Astrocyte (in vitro differentiated cells and primary cell): ENCODE data around the gene PTPN9. TPM values are rescaled to one million over a fixed set of nuclear protein-coding genes. Genes with fewer than 3 reads are reported as not detected.
"Not testable (repeated sequence)": the region's sequence is repeated elsewhere in the genome, so short reads cannot be mapped to it uniquely, and the experiment has no call there.

ENCODE experiments used
- DNase-seq: peaks from one replicate; pipeline ENCODE4 v3.0.0-alpha.2; 2010; ENCODE audit warnings: low read depth
- FAIRE-seq: peaks from 2 replicates; lab custom pipeline; 2011; peaks lifted over from hg19 to GRCh38; lab: Jason Lieb, UNC
- H2AFZ ChIP-seq: 2 replicates; pipeline ENCODE4 v1.6.0; 2012; ENCODE audit warnings: low read depth, low read length, inconsistent platforms
- H3K27ac ChIP-seq: 2 replicates; pipeline ENCODE4 v1.5.1; 2011; ENCODE audit warnings: low read depth, low read length, inconsistent platforms
- H3K27me3 ChIP-seq: 2 replicates; pipeline ENCODE4 v1.6.0; 2011; ENCODE audit warnings: low read length, inconsistent platforms; ENCODE audit not compliant: insufficient read depth
- H3K36me3 ChIP-seq: 2 replicates; pipeline ENCODE4 v1.5.1; 2011; ENCODE audit warnings: low read length, inconsistent platforms; ENCODE audit not compliant: insufficient read depth
- H3K4me1 ChIP-seq: 2 replicates; pipeline ENCODE4 v1.5.1; 2011; ENCODE audit warnings: low read length, inconsistent platforms; ENCODE audit not compliant: insufficient read depth
- H3K4me2 ChIP-seq: 2 replicates; pipeline ENCODE4 v1.6.0; 2012; ENCODE audit warnings: low read length, inconsistent platforms
- H3K4me3 ChIP-seq: 2 replicates; pipeline ENCODE4 v1.5.1; 2011; ENCODE audit warnings: low read depth, mild to moderate bottlenecking, low read length, inconsistent platforms; ENCODE audit not compliant: insufficient read depth
- H3K79me2 ChIP-seq: 2 replicates; pipeline ENCODE4 v1.6.0; 2012; ENCODE audit warnings: mild to moderate bottlenecking, low read length, inconsistent platforms; ENCODE audit not compliant: insufficient read depth
- H3K9ac ChIP-seq: 2 replicates; pipeline ENCODE4 v1.6.0; 2012; ENCODE audit warnings: mild to moderate bottlenecking, low read length, inconsistent platforms
- H3K9me3 ChIP-seq: 2 replicates; pipeline ENCODE4 v1.5.1; 2012; ENCODE audit warnings: low read depth, mild to moderate bottlenecking, low read length, inconsistent platforms; ENCODE audit not compliant: insufficient read depth
- H4K20me1 ChIP-seq: 2 replicates; pipeline ENCODE4 v1.6.0; 2012; ENCODE audit warnings: low read length, inconsistent platforms; ENCODE audit not compliant: insufficient read depth
- H3K27ac Mint-ChIP-seq: one replicate; pipeline ENCODE4 v1.8.0; 2021; ENCODE audit warnings: mild to moderate bottlenecking, mixed read lengths; ENCODE audit not compliant: unreplicated experiment
- H3K27me3 Mint-ChIP-seq: one replicate; pipeline ENCODE4 v1.8.0; 2021; ENCODE audit warnings: low read depth, mixed read lengths; ENCODE audit not compliant: unreplicated experiment
- H3K36me3 Mint-ChIP-seq: one replicate; pipeline ENCODE4 v1.8.0; 2021; ENCODE audit warnings: low read depth, mixed read lengths; ENCODE audit not compliant: unreplicated experiment
- H3K4me1 Mint-ChIP-seq: one replicate; pipeline ENCODE4 v1.8.0; 2021; ENCODE audit warnings: low read depth, mixed read lengths; ENCODE audit not compliant: unreplicated experiment
- H3K4me3 Mint-ChIP-seq: one replicate; pipeline ENCODE4 v1.8.0; 2021; ENCODE audit warnings: mild to moderate bottlenecking, moderate library complexity, mixed read lengths; ENCODE audit not compliant: unreplicated experiment
- H3K9me3 Mint-ChIP-seq: one replicate; pipeline ENCODE4 v1.8.0; 2021; ENCODE audit warnings: mild to moderate bottlenecking, mixed read lengths; ENCODE audit not compliant: unreplicated experiment
- CTCF ChIP-seq: IDR thresholded peaks from 2 replicates; pipeline ENCODE4 v1.5.1; 2011; ENCODE audit warnings: low read depth, mild to moderate bottlenecking, inconsistent platforms, low read length, moderate library complexity; ENCODE audit not compliant: insufficient read depth
- EZH2 ChIP-seq: IDR thresholded peaks from 2 replicates; pipeline ENCODE4 v1.6.1; 2012; ENCODE audit warnings: mild to moderate bottlenecking, low read length, inconsistent platforms; ENCODE audit not compliant: insufficient read depth
- total RNA-seq: library from RNA; stranded (reverse); gene quantifications from 2 replicates; pipeline ENCODE4 v1.2.1, GENCODE V29; 2021

The PTPN9 gene
- total RNA-seq, 1 donor from 2014 or later = 34.7 TPM

- Mint-ChIP-seq H3K9me3 (peaks cover 3% of the 10 kb centered on the region), H3K36me3 (peaks cover 29% of the 10 kb centered on the region), H3K4me3 (no peak overlapping the region), H3K27ac (no peak overlapping the region), H3K4me1 (no peaks in the 10 kb centered on the region), H3K27me3 (no peaks in the 10 kb centered on the region)
- no peaks in the 10 kb centered on the region for H3K27me3 ChIP-seq
- H3K4me1 ChIP-seq = no peaks in the 10 kb centered on the region
- no peaks in the 10 kb centered on the region for H4K20me1 ChIP-seq
- H3K27ac ChIP-seq = no peak overlapping the region
- no peak for TF ChIP-seq CTCF
- TF ChIP-seq EZH2 = no peak
- no peaks in the 10 kb centered on the region for H3K79me2 ChIP-seq
- no peak for FAIRE-seq
- no peaks in the 10 kb centered on the region for H3K9me3 ChIP-seq
- H3K4me2 ChIP-seq = no peak overlapping the region
- H2AFZ ChIP-seq = no peak overlapping the region
- DNase-seq = no peak
- H3K4me3 ChIP-seq = no peak overlapping the region
- peaks cover 11% of the 10 kb centered on the region for H3K36me3 ChIP-seq
- H3K9ac ChIP-seq = no peak overlapping the region
Observed at GRCh38 chr15:75483106-75483505, 96.0 kb downstream of the PTPN9 start.

GRCh38 chr15:75480463-75480862 is 98.7 kb downstream of the PTPN9 start:
- H3K9me3 Mint-ChIP-seq, H3K4me2 ChIP-seq, H4K20me1 ChIP-seq, H3K4me3 Mint-ChIP-seq, H3K4me1 Mint-ChIP-seq, H3K27me3 ChIP-seq, H3K27ac ChIP-seq, H3K36me3 ChIP-seq, H3K9ac ChIP-seq, DNase-seq, H3K4me1 ChIP-seq, H3K9me3 ChIP-seq, FAIRE-seq, H2AFZ ChIP-seq, H3K27me3 Mint-ChIP-seq, H3K4me3 ChIP-seq, H3K79me2 ChIP-seq, H3K27ac Mint-ChIP-seq: not testable (repeated sequence)
- peaks cover 26% of the 10 kb centered on the region for H3K36me3 Mint-ChIP-seq

- DNase-seq (no peak), FAIRE-seq (no peak)
- Histone ChIP-seq H3K79me2 (no peaks in the 10 kb centered on the region), H3K4me2 (no peak overlapping the region), H3K27ac (no peak overlapping the region), H3K9ac (no peak overlapping the region), H2AFZ (no peak overlapping the region), H3K9me3 (no peaks in the 10 kb centered on the region), H4K20me1 (no peaks in the 10 kb centered on the region), H3K36me3 (peaks cover 7% of the 10 kb centered on the region), H3K4me3 (no peak overlapping the region), H3K4me1 (no peaks in the 10 kb centered on the region), H3K27me3 (no peaks in the 10 kb centered on the region)
- Mint-ChIP-seq H3K4me3 (no peak overlapping the region), H3K4me1 (no peaks in the 10 kb centered on the region), H3K27ac (no peak overlapping the region), H3K36me3 (peaks cover 25% of the 10 kb centered on the region), H3K9me3 (no peaks in the 10 kb centered on the region), H3K27me3 (no peaks in the 10 kb centered on the region)
- TF ChIP-seq EZH2 = no peak
- no peak for TF ChIP-seq CTCF
Observed at GRCh38 chr15:75479670-75480069, 99.4 kb downstream of the PTPN9 start.

- H3K4me1 ChIP-seq, H3K27ac Mint-ChIP-seq, FAIRE-seq, H4K20me1 ChIP-seq, H2AFZ ChIP-seq, H3K27ac ChIP-seq, H3K4me3 Mint-ChIP-seq, H3K4me3 ChIP-seq, H3K4me2 ChIP-seq, H3K9me3 Mint-ChIP-seq, H3K9ac ChIP-seq, H3K27me3 Mint-ChIP-seq, H3K27me3 ChIP-seq, DNase-seq, H3K4me1 Mint-ChIP-seq, H3K79me2 ChIP-seq, H3K9me3 ChIP-seq: not testable (repeated sequence)
- peaks cover 16% of the 10 kb centered on the region for H3K36me3 Mint-ChIP-seq
- H3K36me3 ChIP-seq = peaks cover 13% of the 10 kb centered on the region
Observed at GRCh38 chr15:75477094-75477493, 102.0 kb downstream of the PTPN9 start.
